HTR-8/SVneo (cell line): ENCODE measurements around the gene CELA2B.
"Not testable (repeated sequence)": the region's sequence is repeated elsewhere in the genome, so short reads cannot be mapped to it uniquely, and the experiment has no call there.

ENCODE experiments used
- DNase-seq: peaks from one replicate; pipeline ENCODE4 v3.0.0; 2011; ENCODE audit warnings: low spot score, mixed read lengths; ENCODE audit not compliant: insufficient read length
- FAIRE-seq: peaks from 2 replicates; lab custom pipeline; 2011; peaks lifted over from hg19 to GRCh38; lab: Jason Lieb, UNC

Gene CELA2B

DNA sequence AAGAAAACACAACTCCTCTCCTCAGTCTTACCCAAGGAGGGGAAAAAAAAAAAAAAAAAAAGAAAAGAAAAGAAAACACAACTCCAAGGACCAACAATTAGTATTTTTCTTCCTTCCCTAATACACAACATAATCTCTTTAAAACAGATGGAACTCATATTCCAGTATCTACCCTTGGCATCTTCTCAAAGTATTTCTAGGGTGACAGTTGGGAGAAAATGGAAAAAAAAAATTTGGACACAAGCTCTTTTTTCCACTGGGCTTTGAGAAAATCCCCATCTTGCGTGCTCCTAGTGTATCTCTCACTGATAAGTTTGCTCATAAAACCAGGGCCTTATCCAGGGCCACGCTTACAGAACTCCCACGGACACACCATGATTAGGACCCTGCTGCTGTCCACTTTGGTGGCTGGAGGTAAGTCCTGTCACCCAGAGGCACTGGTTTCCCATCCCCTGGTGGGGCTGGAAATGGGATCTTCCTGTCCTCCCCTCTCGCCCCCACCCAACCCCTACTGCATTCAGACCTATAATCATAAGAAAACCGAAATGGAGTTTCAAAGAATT, at the start of gene CELA2B:
Gene CELA2B, plus strand, starts transcription at position 353 of the 563 bp plus-strand sequence. Its CDS starts 22 bp downstream, at position 375.
- DNase-seq (no peak), FAIRE-seq (no peak)

DNA sequence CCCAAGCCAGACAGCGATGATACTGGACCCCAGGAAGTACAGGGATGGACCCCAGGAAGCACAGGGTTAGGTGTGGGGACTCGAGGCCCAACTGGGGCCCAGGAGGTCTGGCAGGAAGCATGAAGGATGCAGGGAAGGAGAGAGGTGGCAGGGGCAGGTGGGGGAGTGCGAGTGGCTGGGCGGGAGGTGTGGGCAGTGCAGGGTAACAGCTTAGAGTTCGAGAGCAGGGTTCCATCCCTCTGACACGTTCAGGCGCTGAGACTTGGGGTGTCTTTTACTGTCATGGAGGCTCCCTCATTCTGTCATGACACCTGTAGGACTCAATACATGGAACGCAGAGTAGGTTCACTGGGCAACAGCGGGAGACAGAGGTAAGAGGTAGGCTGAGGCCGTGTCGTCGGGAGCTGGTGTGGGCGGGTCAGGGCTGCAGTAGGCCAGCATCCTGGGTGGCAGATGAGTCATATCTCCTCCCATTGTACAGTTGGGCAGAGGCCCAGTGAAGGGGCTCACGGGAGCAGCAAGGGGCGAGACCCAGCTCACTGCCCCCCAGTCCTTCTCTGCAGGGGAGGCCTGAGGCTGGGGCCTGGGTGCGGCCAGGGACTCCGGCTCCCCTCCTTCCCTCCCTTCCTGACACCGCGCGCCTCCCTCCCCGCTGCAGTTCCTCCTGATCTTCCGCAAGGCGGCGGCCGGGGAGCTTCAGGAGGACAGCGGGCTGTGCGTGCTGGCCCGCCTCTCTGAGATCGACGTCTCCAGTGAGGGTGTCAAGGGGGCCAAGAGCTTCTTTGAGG, 49.2 kb upstream of the CELA2B start:
- DNase-seq (no peak), FAIRE-seq (no peak)

DNA sequence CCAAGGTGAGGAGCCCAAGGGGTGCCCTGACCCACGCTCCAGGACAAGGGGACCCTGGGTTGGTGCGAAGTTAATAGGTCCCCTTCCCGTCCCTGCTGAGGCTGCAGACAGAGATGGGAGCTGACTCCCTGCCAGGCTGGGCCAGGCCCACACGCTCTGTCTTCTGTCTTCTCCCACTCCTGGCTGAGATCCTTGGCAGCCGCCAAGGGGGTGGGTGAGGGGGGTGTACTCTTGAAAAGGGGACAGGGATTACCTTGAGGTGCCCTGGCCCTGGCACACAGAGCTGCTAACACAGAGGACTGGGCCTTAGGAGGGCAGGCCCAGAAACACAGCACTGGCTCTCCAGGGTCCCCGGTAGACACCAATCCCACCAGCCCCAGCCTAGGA, 48.6 kb upstream of the CELA2B start:
- DNase-seq: no peak
- no peak for FAIRE-seq

DNA sequence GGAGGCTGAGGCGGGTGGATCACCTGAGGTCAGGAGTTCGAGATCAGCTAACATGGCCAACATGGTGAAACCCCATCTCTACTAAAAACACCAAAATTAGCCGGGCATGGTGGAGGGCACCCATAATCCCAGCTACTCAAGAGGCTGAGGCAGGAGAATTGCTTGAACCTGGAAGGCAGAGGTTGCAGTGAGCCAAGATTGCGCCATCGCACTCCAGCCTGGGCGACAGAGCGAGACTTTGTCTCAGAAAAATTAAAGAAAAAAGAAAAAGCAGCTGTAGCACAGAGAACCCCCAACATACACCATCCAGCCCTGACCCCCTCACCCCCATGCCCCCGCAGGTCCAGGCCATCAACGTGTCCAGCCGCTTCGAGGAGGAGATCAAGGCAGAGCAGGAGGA, 47.7 kb upstream of the CELA2B start:
- not testable (repeated sequence) for FAIRE-seq, DNase-seq

DNA sequence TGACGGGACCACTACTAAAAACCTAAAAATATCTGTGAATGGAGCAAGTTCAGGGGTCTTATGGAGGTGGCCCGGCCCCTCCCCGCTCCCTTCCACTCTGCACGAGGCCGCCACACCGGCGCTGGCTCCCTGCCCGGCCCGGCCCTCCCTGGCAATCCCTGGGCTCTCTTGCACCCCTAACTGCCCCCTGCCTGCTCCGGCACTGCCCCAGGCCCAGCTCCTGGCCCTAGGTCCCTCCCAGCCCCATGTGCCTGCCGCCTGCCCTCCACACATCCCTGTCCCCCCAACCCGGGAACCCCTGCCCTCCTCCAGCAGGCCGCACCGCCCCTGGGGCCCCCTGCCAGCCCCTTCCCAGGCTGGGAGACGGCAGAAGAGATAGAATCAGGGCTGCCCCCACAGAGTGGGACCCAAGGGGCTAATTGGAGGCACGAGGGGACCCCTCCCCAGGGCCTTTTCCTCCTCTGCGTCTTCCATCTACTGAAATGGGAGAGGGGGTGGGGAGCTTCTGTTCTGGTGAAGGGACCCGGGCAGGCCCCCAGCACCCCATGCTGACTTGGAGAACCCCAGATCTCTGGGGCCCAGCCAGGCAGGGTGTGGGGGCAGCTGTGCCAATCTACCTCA, 47.0 kb upstream of the CELA2B start:
- DNase-seq: no peak
- FAIRE-seq: no peak

DNA sequence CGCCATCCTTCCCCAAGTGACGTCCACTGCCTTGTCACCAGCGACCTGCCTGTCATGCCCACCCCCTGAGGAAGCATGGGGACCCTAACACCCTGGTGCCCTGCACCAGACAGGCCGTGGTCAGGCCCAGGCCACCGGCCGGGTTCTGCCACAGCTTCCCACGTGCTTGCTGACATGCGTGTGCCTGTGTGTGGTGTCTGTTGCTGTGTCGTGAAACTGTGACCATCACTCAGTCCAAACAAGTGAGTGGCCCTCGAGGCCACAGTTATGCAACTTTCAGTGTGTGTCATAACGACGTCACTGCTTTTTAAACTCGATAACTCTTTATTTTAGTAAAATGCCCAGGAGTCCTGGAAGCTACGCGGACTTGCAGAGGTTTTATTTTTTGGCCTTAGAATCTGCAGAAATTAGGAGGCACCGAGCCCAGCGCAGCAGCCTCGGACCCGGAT, 46.2 kb upstream of the CELA2B start:
- no peak for DNase-seq
- no peak for FAIRE-seq

DNA sequence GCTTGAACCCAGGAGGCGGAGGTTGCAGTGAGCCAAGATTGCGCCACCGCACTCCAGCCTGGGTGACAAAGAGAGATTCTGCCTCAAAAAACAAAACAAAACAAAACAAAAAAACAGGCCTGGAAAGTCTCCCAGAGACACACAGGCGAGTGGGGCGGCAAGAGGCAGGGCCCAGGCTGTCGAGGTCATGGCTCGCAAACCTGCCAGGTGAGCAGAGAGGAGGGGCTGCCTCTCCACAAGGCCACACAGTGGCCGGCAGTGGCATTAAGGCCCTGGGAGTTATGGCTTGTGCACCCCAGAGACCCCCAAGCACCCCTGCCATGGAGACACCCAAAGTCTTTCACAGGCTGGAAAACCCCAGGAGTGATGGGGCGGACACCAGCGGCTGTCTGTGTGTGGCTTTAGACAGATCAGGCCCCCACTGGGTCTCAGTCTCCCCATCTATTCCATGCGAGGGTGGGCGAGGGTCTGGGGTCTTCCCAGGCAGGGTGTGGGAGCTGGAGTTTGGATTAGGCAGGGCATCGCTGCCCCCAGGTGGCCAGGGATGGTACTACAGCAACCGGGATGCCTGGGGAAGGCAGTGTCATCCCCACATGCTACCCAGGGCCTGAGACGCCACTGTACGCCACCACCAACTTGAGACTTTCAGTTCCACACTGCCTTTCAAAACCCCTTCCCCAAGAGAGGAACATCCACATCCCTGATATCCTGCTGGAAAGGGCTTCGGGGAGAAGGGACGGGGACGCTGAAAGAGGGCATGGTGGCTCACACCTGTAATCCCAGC, 44.9 kb upstream of the CELA2B start:
- DNase-seq: peak; percentile 61
- peak; percentile 77 for FAIRE-seq

DNA sequence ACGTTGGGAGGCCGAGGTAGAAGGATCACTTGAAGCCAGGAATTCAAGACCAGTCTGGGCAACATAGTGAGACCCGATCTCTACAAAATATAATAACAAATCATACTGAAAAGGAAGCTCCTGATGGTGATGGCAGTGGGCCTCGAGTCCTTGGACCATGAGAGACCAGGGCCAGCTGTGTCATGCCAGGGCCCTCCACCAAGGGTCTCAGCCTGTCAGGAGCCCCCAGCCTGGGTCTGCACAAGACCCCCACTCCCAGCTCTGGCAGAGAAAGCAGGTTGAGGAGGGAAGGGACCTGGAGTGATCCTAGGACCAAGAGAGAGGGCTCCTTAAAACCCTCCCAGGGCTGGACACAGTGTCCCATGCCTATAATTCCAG, 44.3 kb upstream of the CELA2B start:
- DNase-seq (no peak), FAIRE-seq (no peak)

DNA sequence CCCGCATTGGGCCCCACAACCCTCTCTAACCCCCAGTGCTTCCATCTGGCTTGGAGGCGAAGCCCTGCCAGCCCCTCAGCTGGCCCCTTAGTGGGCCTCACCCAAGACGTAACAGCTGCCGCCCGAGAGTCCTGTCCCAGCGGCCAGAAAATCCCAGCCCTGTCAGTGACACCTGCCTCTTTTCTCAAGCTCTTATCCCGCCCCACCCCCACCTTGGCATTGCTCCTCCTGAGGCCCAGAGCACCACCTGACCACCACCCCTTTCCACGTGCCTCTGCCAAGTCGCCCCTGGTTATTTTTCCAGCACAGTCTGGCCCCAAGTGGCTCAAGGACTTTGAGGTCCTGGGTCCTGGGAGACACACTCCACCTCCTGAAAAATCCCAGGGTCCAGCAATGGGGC, 43.6 kb upstream of the CELA2B start:
- DNase-seq: no peak
- FAIRE-seq: no peak

DNA sequence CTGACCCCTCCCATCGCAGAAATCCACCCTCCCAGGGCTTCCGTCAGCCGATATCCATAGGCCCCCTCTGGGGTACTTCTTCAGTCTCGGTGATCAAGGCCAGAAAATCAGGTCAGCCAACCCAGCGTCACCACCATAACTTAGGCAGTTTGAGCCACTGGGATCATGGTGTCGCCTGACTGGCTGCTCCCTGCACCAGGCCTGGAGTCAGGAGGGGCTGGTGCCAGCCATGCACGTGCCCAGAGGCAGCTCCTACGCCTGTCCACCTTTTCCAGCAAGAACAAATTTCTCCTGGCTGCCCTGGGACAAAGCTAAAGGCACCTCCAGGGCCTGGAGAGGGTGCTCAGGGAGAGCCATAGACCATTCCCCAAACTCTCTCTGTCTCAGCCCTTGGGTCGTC, 42.4 kb upstream of the CELA2B start:
- FAIRE-seq (no peak), DNase-seq (no peak)

DNA sequence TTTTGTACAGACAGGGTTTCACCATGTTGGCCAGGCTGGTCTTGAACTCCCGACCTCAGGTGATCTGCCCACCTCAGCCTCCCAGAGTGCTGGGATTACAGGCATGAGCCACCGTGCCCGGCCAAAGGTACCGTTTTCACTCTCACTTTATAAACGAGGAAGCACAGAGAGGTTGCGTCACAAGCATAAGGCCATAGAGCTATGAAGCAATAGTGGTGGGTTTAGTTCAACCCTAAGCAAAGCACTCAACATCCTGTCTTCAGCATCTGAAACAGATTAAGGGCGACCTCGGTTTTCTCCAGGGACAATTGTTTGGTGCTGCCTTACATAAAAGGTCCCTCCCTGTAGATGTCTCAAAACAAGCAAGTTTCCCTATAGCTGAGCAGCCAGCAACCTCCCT, 41.2 kb upstream of the CELA2B start:
- DNase-seq, FAIRE-seq: not testable (repeated sequence)

DNA sequence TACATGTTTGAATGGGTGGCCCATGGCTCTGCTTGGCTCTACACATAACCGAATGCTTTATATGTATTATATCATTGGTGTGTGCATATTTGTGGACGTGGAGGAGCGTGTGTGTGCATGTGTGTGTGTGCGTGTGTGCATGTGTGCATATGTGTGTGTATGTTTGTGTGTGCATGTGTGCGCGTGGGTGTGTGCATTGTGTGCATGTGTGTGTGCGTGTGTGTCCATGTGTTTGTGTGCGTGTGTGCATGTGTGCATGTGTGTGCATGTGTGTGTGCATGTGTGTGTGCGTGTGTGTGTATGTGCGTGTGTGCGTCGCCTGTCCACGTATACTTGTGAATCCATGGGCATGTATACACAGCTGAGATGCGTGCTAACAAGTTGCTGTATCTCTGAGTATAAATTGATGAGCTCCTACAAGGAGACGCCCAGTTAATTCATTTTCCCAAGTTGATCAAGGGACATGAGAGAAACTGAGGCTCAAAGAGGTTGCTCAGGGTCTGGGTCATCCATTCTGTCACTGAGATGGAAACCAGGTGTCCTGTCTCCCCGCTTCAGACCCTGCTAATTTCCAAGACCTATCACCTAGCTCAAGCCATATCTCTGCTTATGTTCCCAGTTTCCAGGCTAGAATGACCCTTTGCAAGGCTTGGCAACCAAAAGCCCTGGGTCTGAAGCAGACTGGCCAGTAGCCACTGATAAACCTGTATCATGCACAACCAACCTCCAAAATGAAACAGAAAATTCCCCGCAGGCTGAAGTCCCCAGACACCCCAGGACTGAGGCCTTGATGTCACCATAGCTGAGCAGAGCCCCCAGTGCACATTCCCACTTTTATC, 40.4 kb upstream of the CELA2B start:
- peak; percentile 94 for FAIRE-seq

DNA sequence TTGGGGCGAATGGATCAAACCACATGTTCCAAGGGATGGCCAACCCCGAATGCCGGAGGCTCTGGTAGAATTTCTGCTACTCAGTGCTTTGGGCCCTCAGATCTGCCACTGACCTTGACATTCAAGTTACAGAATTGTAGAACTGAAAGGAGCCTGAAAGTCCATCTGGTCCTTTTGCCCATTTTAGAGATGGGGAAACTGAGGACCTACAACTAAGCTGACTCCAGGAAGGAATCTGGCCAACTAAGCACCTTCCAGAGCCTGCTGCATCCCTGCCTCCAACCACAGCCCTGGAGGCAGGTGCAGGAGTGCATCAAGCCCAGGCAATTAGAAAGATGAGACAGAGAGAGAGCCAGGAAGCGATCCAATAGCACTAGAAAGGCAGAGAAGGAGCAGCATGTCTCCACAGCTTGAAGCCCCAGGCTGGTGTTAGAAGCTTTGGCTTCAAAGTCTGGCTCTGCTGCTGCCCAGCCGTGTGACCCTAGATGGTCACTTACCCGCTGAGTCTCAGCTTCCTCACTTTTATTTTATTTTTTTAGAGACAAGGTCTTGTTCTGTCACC, 38.9 kb upstream of the CELA2B start:
- FAIRE-seq (no peak), DNase-seq (no peak)

More for the DNA sequence above, 40.4 kb upstream of the CELA2B start:
- no peak for DNase-seq

DNA sequence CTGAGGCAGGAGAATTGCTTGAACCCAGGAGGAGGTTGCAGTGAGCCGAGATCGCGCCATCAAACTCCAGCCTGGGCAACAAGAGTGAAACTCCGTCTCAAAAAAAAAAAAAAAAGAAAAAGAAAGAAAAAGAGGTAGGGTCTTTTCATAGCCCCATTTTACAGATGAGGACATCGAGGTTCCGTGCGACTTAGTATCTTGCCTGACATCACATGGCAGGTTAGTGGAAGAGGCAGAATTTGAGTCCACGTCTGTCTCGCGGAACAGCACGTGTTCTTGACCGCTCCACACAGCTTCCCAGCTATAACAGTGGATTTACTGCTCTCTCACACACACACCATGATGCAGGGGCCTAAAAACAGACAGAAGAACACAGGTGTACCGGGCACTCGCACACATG, 36.6 kb upstream of the CELA2B start:
- no peak for DNase-seq
- no peak for FAIRE-seq

DNA sequence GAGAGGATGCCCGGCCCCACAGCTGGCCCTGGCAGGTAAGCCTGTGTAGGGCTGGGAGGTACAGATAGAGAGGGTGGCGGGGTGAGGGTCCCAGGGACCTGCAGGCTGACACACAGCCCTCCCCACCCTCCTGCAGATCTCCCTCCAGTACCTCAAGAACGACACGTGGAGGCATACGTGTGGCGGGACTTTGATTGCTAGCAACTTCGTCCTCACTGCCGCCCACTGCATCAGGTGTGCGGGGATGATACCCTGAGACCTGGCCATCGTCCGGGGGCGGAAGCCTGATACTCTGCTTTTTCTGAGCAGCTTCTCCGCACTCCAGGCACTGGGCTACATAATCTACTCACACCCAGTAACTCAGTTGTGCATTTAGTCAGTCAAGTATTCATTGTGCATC, 35.5 kb upstream of the CELA2B start:
- DNase-seq (no peak), FAIRE-seq (no peak)

DNA sequence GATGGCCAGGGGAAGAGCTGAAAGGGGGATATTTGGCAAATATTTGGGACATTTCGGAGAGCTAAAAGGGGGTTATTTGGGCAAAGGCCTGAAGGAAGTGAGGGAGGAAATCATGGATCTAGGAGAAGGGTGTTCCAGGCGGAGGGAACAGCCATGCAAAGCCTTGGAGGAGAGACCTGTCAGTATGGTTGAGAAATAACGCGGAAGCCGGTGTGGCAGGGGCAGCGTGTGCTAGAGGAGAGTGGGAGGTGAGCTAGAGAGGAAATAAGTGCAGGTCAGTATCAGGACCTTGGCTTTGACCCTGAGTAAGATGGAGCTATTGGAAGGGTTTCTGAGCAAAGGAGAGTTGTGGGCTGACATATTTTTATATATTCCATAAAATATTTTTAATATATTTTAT, 34.7 kb upstream of the CELA2B start:
- no peak for DNase-seq
- FAIRE-seq: no peak

DNA sequence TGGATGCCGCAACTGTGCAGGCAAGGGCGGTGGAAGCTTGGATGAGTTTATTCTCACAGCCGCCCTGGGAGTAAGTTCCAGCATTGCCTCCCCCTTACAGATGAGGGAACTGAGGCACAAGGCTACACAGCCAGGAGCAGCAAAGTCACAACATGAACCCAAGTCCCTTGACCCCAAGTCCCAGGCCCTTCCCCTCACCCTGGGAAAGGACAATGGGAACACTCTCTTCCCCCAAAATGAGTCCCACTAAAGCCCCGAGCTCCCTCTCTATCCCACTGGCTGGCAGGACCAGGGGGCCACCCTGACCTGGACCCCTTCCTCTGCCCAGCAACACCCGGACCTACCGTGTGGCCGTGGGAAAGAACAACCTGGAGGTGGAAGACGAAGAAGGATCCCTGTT, 33.8 kb upstream of the CELA2B start:
- FAIRE-seq: no peak
- DNase-seq: no peak

DNA sequence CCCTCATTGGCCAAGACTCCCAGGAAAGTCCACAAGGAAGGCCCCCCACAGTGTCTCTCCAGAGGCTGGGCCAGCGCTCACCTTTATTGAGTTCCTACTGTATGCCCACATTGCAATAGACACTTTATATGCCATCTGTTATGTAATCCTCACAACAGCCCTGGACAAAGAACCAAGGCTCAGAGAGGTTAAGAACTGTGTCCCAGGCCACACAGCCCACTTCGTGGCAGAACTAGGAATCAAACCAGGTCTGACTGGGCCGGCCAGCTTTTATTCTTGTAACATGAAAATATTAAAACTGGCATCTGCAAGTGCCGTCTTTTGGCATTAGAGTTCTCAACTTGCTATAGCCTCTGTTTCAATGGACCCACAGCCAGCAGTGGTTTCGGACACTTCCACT, 33.1 kb upstream of the CELA2B start:
- DNase-seq (no peak), FAIRE-seq (no peak)

DNA sequence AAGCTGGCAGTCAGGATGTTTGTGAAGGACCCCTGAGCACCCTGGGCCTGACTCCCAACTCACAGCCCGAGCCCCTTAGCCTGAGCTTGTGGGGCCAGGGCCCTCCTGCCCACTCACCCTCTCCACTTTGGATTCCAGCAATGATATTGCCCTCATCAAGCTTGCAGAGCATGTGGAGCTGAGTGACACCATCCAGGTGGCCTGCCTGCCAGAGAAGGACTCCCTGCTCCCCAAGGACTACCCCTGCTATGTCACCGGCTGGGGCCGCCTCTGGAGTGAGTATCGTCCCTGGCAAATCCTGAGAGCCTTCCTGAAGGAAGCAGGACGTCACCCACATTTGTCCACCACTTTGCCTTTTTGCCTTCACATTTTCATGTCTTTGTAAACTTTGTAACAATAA, 32.6 kb upstream of the CELA2B start:
- FAIRE-seq (no peak), DNase-seq (no peak)
